ENCODE measurements around the gene LTB4R2.

LTB4R2 gene

GRCh38 chr14:24286996-24287395 lies 22.9 kb upstream of the LTB4R2 start:
- H3K9me3 Mint-ChIP-seq, result no peaks in the 10 kb centered on the region

GRCh38 chr14:24289649-24290280 lies 20.2 kb upstream of the LTB4R2 start:
- no peak overlapping the region for H3K27ac Mint-ChIP-seq
- ATAC-seq, result peak; percentile 100
- H3K27me3 Mint-ChIP-seq, result no peaks in the 10 kb centered on the region
- DNase-seq, result peak; percentile 68 to 84
- peak overlapping the region; percentile 38 to 59 for H3K4me3 Mint-ChIP-seq
- H3K4me1 Mint-ChIP-seq, result peaks cover 59% of the 10 kb centered on the region
- H3K9me3 Mint-ChIP-seq, result no peaks in the 10 kb centered on the region

More at GRCh38 chr14:24286996-24287395, 22.9 kb upstream of the LTB4R2 start:
- DNase-seq (no peak), ATAC-seq (no peak)
- Mint-ChIP-seq H3K27ac (no peak overlapping the region), H3K4me1 (peaks cover 59% of the 10 kb centered on the region), H3K4me3 (no peak overlapping the region), H3K27me3 (no peaks in the 10 kb centered on the region)

GRCh38 chr14:24290746-24291145 lies 19.2 kb upstream of the LTB4R2 start:
- Mint-ChIP-seq H3K27me3 (no peaks in the 10 kb centered on the region), H3K27ac (no peak overlapping the region), H3K4me3 (no peak overlapping the region), H3K9me3 (no peaks in the 10 kb centered on the region), H3K4me1 (peaks cover 53% of the 10 kb centered on the region)
- DNase-seq (no peak), ATAC-seq (no peak)

GRCh38 chr14:24291446-24292117 lies 18.4 kb upstream of the LTB4R2 start:
- Mint-ChIP-seq H3K4me3 (no peak overlapping the region), H3K4me1 (peaks cover 62% of the 10 kb centered on the region), H3K27ac (no peak overlapping the region), H3K27me3 (no peaks in the 10 kb centered on the region), H3K9me3 (no peaks in the 10 kb centered on the region)
- no peak for ATAC-seq
- no peak for DNase-seq

GRCh38 chr14:24292118-24292807 lies 17.7 kb upstream of the LTB4R2 start:
- ATAC-seq (no peak), DNase-seq (no peak)
- no peaks in the 10 kb centered on the region for H3K27me3 Mint-ChIP-seq
- H3K27ac Mint-ChIP-seq, result no peak overlapping the region
- H3K9me3 Mint-ChIP-seq, result no peaks in the 10 kb centered on the region
- H3K4me3 Mint-ChIP-seq, result no peak overlapping the region
- peaks cover 64% of the 10 kb centered on the region for H3K4me1 Mint-ChIP-seq

- H3K4me3 Mint-ChIP-seq, result no peak overlapping the region
- H3K27me3 Mint-ChIP-seq, result no peaks in the 10 kb centered on the region
- peaks cover 64% of the 10 kb centered on the region for H3K4me1 Mint-ChIP-seq
- no peaks in the 10 kb centered on the region for H3K9me3 Mint-ChIP-seq
- no peak for ATAC-seq
- no peak overlapping the region for H3K27ac Mint-ChIP-seq
- DNase-seq, result no peak
Observed at GRCh38 chr14:24293525-24293924, 16.4 kb upstream of the LTB4R2 start.

GRCh38 chr14:24296341-24297157 lies 13.4 kb upstream of the LTB4R2 start:
- Mint-ChIP-seq H3K9me3 (no peaks in the 10 kb centered on the region), H3K4me1 (peaks cover 59% of the 10 kb centered on the region), H3K27ac (peak overlapping the region; percentile 81 to 97), H3K27me3 (no peaks in the 10 kb centered on the region), H3K4me3 (peak overlapping the region; percentile 32 to 41)
- peak; percentile 91 for ATAC-seq
- DNase-seq, result peak; percentile 73 to 86

- H3K9me3 Mint-ChIP-seq, result no peaks in the 10 kb centered on the region
- H3K4me3 Mint-ChIP-seq, result peak overlapping the region; percentile 2 to 13
- peak; percentile 44 for ATAC-seq
- H3K4me1 Mint-ChIP-seq, result peaks cover 59% of the 10 kb centered on the region
- peak overlapping the region; percentile 1 to 35 for H3K27ac Mint-ChIP-seq
- H3K27me3 Mint-ChIP-seq, result no peaks in the 10 kb centered on the region
- DNase-seq, result no peak
Observed at GRCh38 chr14:24297190-24297964, 12.6 kb upstream of the LTB4R2 start.

GRCh38 chr14:24298892-24299254 lies 11.1 kb upstream of the LTB4R2 start:
- Mint-ChIP-seq H3K4me3 (peak overlapping the region; percentile 88 to 89), H3K27me3 (no peaks in the 10 kb centered on the region), H3K4me1 (peaks cover 62% of the 10 kb centered on the region), H3K27ac (peak overlapping the region; percentile 92), H3K9me3 (no peaks in the 10 kb centered on the region)
- DNase-seq, result no peak
- peak; percentile 3 for ATAC-seq

GRCh38 chr14:24299255-24300191 lies 10.4 kb upstream of the LTB4R2 start, which contains the start of the genes DHRS1 and NOP9:
DHRS1 (minus strand) TSS chr14:24299780; CDS start chr14:24299106, 674 bp downstream.
NOP9 (plus strand) TSS chr14:24299850; CDS start chr14:24299955, 105 bp downstream.
- peak; percentile 82 for ATAC-seq
- H3K4me1 Mint-ChIP-seq, result peaks cover 62% of the 10 kb centered on the region
- H3K4me3 Mint-ChIP-seq, result peak within 1 kb of the TSS; percentile 88 to 89
- H3K9me3 Mint-ChIP-seq, result no peaks in the 10 kb centered on the region
- peak; percentile 90 to 91 for DNase-seq
- H3K27ac Mint-ChIP-seq, result peak within 1 kb of the TSS; percentile 92
- no peaks in the 10 kb centered on the region for H3K27me3 Mint-ChIP-seq

GRCh38 chr14:24300326-24300980 lies 9.5 kb upstream of the LTB4R2 start:
- Mint-ChIP-seq H3K9me3 (no peaks in the 10 kb centered on the region), H3K27me3 (no peaks in the 10 kb centered on the region), H3K4me1 (peaks cover 62% of the 10 kb centered on the region), H3K27ac (peak overlapping the region in 1 of 2 donors; percentile 92), H3K4me3 (peak overlapping the region; percentile 88 to 89)
- DNase-seq, result no peak
- no peak for ATAC-seq

GRCh38 chr14:24304019-24304387 lies 5.9 kb upstream of the LTB4R2 start:
- H3K4me3 Mint-ChIP-seq, result no peak overlapping the region
- H3K27ac Mint-ChIP-seq, result no peak overlapping the region
- DNase-seq (no peak), ATAC-seq (no peak)
- H3K27me3 Mint-ChIP-seq, result no peaks in the 10 kb centered on the region
- peaks cover 44% of the 10 kb centered on the region for H3K4me1 Mint-ChIP-seq
- H3K9me3 Mint-ChIP-seq, result no peaks in the 10 kb centered on the region

- no peaks in the 10 kb centered on the region for H3K9me3 Mint-ChIP-seq
- H3K27me3 Mint-ChIP-seq, result no peaks in the 10 kb centered on the region
- H3K4me3 Mint-ChIP-seq, result no peak overlapping the region
- ATAC-seq (no peak), DNase-seq (no peak)
- H3K4me1 Mint-ChIP-seq, result peaks cover 47% of the 10 kb centered on the region
- H3K27ac Mint-ChIP-seq, result peak overlapping the region in 1 of 2 donors; percentile 16
Observed at GRCh38 chr14:24307156-24307574, 2.8 kb upstream of the LTB4R2 start.

All from stimulated activated naive CD8-positive, alpha-beta T cell treated with anti-CD3 and anti-CD28 coated beads, Interleukin-15, amount 100 ng/mL, for 72 hours (primary cell).